HG02981 (cell line): ENCODE measurements around the gene EN1.

Experiments
- ATAC-seq: cut with Tn5 transposase; IDR thresholded peaks from one replicate; pipeline ENCODE4 v1.9.1; 2021; ENCODE audit warnings: mild to moderate bottlenecking, moderate library complexity; ENCODE audit not compliant: unreplicated experiment

The EN1 gene

GRCh38 chr2:118846953-118847761 lies at the start of gene EN1:
Gene EN1, minus strand, starts transcription at chr2:118847648. Its CDS starts 481 bp downstream, at chr2:118847167.
- no peak for ATAC-seq

GRCh38 chr2:118893100-118893499 lies 45.7 kb upstream of the EN1 start:
- ATAC-seq: no peak

GRCh38 chr2:118889995-118890394 lies 42.5 kb upstream of the EN1 start:
- no peak for ATAC-seq

- no peak for ATAC-seq
Measured at GRCh38 chr2:118883792-118884191, 36.3 kb upstream of the EN1 start.

- ATAC-seq: peak; percentile 63
Measured at GRCh38 chr2:118882693-118883336, 35.4 kb upstream of the EN1 start.

GRCh38 chr2:118881490-118882129 lies 34.2 kb upstream of the EN1 start:
- ATAC-seq: peak; percentile 92

GRCh38 chr2:118880501-118880900 lies 33.1 kb upstream of the EN1 start:
- no peak for ATAC-seq

- no peak for ATAC-seq
Measured at GRCh38 chr2:118878531-118879149, 31.2 kb upstream of the EN1 start.

- ATAC-seq: no peak
Measured at GRCh38 chr2:118875318-118875717, 27.9 kb upstream of the EN1 start.

GRCh38 chr2:118874324-118874723 lies 26.9 kb upstream of the EN1 start:
- ATAC-seq: no peak

- ATAC-seq: peak; percentile 94
Measured at GRCh38 chr2:118865106-118865505, 17.7 kb upstream of the EN1 start.

- no peak for ATAC-seq
Measured at GRCh38 chr2:118864207-118864606, 16.8 kb upstream of the EN1 start.

GRCh38 chr2:118861731-118862130 lies 14.3 kb upstream of the EN1 start:
- ATAC-seq: no peak

GRCh38 chr2:118861242-118861641 lies 13.8 kb upstream of the EN1 start:
- ATAC-seq: no peak

GRCh38 chr2:118860506-118860905 lies 13.1 kb upstream of the EN1 start:
- no peak for ATAC-seq

GRCh38 chr2:118859157-118859770 lies 11.8 kb upstream of the EN1 start:
- ATAC-seq: no peak

- ATAC-seq: no peak
Measured at GRCh38 chr2:118858485-118859156, 11.2 kb upstream of the EN1 start.

- no peak for ATAC-seq
Measured at GRCh38 chr2:118857677-118858484, 10.4 kb upstream of the EN1 start.

GRCh38 chr2:118856978-118857676 lies 9.7 kb upstream of the EN1 start:
- no peak for ATAC-seq
